ENCODE measurements around the gene CD9. TPM values are rescaled to one million over a fixed set of nuclear protein-coding genes. Genes with fewer than 3 reads are reported as not detected.
A peak's percentile ranks its signal among the peaks of the same experiment; 100 is the strongest.

The CD9 gene
- total and polyA plus RNA-seq, 2 donors (not counting 3 experiments of a cell fraction or from before 2014, with no cell fraction given) = 379 to 1,225 TPM

GRCh38 chr12:6231359-6232268, 31.4 kb downstream of the CD9 start:
- peaks cover 64% of the 10 kb centered on the region for H3K4me1 ChIP-seq (ENCODE audit: control insufficient read depth, extremely low read depth, insufficient read depth, low read length)
- H3K4me3 ChIP-seq (replicated peaks in 1 of 3; ENCODE audit: insufficient read depth in 1 of 3, low read depth in 1 of 3, low read length in 3 of 3) = no peak overlapping the region
- H3K79me2 ChIP-seq (ENCODE audit: control insufficient read depth, insufficient read depth, low read length) = peaks cover 65% of the 10 kb centered on the region
- peaks cover 18 to 35% of the 10 kb centered on the region in 2 experiments for H3K36me3 ChIP-seq (ENCODE audit: control insufficient read depth in 2 of 2, extremely low read depth in 1 of 2, insufficient read depth in 2 of 2, low read length in 2 of 2)
- FAIRE-seq (peak; percentile 35), DNase-seq (ENCODE audit: low read depth, low spot score) (no peak)
- POLR2A ChIA-PET = interaction anchor here (0.5 kb wide), 1 partner anchor 10 kb away, joined by 5 read pairs; no protein-coding TSS in a partner anchor
- no peaks in the 10 kb centered on the region for H3K9me3 ChIP-seq (replicated peaks; ENCODE audit: control insufficient read depth, insufficient read depth, low read length)
- dilution Hi-C loops (cut with MboI; ENCODE audit: extremely low pct_ligation_motif_present, low sequenced_read_pairs) (no loop called here), intact Hi-C loops (cut with micrococcal nuclease) (loop anchor here (2.0 to 5.0 kb wide), 2 partner anchors 37 to 46 kb away; no protein-coding TSS in a partner anchor)
- no peaks in the 10 kb centered on the region for H3K9me1 ChIP-seq (replicated peaks; ENCODE audit: control insufficient read depth, extremely low read depth, insufficient read depth, low read length)
- no peak overlapping the region for H3K9ac ChIP-seq (replicated peaks; ENCODE audit: extremely low read depth, insufficient read depth, low read length)
- no peak overlapping the region for H3K27ac ChIP-seq (ENCODE audit: insufficient read depth, low read depth, low read length)
- CTCF ChIA-PET = interaction anchor here (3.9 kb wide), 1 partner anchor 36 kb away, joined by 19 read pairs; no protein-coding TSS in a partner anchor
- H4K20me1 ChIP-seq (replicated peaks; ENCODE audit: control insufficient read depth, extremely low read depth, insufficient read depth, low read length) = no peaks in the 10 kb centered on the region
- no peak overlapping the region for H2AFZ ChIP-seq (ENCODE audit: low read depth, low read length)
- H3K27me3 ChIP-seq (ENCODE audit: control insufficient read depth in 2 of 2, insufficient read depth in 2 of 2, low read length in 2 of 2) = no peaks in the 10 kb centered on the region
- H3K4me2 ChIP-seq (ENCODE audit: insufficient read depth, low read length) = no peak overlapping the region
- BruUV-seq (replicated peaks) = no TSS peak
- no peak for TF ChIP-seq FOS (IDR thresholded peaks at IDR 0.05; ENCODE audit: borderline replicate concordance, insufficient read depth, low read length)
- peak; percentile 16 for TF ChIP-seq POLR2AphosphoS5 (IDR thresholded peaks at IDR 0.05; ENCODE audit: insufficient read depth, low read depth, low read length)
- no peak for TF ChIP-seq MYC (IDR thresholded peaks at IDR 0.05; ENCODE audit: low read depth, low read length)
- TF ChIP-seq GATA2 (IDR thresholded peaks at IDR 0.05; ENCODE audit: insufficient read depth, insufficient read length, low read depth, low read length) = no peak
